SKM-1 treated with dmso at 0.1 percent for 144 hours (cell line): Measurements from ENCODE around the gene TMEM94.
"Not testable (repeated sequence)": the region's sequence is repeated elsewhere in the genome, so short reads cannot be mapped to it uniquely, and the experiment has no call there.

Experiments used
- DNase-seq: peaks from one replicate; lab custom pipeline; 2025; ENCODE audit not compliant: unreplicated experiment; lab: John Stamatoyannopoulos, UW

Gene TMEM94

DNA sequence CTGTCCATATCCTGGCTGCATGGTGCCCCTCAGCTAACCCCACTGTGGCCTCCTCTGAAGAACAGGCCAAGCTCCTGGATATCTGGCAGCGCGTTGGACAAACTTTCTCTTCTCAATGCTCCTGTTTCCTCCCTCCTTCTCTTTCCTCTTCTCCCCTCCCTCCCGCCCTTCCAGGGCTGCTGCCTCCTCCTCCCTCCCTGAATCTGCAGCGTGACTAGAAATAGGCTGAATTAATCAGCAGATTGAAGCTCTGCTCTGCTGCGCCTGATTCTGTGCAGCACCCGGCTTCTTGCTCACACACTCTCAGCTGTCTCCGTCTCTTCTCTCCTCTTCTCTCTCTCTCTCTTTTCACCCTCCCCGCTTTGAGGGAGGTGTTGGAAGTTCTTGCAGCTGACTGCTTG, 19.8 kb downstream of the TMEM94 start:
- DNase-seq = no peak

DNA sequence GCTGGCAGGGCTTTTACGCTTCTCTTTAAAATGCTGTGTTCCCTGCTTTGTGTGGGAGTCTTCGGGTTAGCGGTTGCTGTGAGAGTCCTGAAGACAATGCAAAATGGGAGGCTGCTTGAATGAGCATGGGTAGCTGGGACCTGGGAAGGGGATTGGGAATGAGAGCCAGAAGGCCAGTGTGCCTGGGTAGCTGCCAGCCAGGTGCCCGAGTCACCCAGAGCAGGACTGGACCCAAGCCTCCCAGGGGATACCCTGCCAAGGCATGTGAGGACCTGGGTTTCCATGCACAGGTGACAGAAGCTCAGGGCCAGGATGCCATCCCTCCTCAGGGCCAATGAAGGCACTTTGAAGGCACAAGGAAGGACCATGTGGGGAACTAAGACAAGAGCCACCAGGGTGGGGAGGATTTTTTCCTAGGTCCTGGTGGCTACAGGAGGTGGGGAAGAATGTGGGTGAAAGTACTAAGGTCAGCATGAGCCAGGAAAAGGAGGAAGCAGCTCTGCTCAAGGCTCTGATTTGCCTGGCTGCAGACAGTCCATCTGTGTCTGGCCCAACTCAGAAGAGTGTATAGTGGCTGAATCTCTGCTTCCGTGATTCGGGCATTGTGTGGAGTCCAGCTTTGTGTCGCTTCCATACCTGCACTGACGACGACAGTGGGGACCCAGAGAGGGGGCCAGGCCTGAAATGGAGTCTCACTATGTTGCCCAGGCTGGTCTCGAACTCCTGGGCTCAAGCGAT, 20.5 kb downstream of the TMEM94 start:
- no peak for DNase-seq

DNA sequence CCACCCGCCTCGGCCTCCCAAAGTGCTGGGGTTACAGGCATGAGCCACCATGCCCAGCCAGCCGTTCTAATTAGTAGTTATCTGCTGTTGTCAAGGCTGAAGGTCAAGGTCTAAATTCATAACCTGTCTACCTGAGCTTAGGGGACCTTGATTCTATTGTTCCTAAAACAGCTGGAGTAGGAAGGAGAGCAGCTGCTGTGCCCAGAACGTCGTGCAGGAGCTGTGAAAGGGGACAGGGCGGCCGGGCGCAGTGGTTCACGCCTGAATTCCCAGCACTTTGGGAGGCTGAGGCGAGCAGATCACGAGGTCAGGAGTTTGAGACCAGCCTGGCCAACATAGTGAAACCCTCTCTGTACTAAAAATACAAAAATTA, 21.0 kb downstream of the TMEM94 start:
- not testable (repeated sequence) for DNase-seq

DNA sequence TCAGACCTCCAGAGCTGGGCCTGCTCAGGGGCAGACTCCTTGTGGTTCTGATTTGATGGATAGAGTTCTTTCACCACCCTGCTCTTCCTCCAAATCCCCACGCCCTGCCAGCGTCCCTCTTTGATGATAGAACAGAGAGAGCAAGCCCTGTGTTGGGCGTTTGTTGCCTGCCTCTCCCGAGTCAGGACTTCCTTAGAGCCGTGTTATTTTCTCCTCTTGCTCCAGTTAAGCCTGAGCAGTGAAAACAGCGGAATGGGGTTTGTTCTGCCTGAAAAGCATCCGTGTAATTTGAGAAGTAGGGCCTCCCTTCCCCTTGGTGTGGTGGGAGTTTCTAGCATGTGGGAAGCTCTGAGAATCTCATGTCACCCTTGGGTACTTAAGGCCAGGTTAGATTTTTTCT, 22.1 kb downstream of the TMEM94 start:
- DNase-seq = no peak

DNA sequence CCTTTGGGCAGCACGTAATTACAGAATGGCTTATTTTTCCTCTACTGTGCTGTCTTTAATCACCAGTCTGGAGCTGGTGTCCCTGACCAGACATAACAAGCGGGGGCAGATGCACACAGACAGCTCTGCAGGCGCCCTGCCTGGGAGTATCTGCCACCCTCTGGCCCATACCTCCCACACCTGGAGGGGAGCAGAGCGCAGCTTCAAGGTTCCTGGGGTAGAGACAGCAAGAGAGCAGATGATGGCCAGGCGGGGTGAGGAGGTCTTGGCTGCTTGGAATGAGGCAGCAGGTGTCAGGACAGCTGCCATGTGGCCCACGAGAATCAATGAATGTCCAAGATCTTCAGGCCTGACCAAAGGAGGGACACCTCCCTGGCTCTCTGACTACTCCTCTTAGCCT, 23.8 kb downstream of the TMEM94 start:
- no peak for DNase-seq

DNA sequence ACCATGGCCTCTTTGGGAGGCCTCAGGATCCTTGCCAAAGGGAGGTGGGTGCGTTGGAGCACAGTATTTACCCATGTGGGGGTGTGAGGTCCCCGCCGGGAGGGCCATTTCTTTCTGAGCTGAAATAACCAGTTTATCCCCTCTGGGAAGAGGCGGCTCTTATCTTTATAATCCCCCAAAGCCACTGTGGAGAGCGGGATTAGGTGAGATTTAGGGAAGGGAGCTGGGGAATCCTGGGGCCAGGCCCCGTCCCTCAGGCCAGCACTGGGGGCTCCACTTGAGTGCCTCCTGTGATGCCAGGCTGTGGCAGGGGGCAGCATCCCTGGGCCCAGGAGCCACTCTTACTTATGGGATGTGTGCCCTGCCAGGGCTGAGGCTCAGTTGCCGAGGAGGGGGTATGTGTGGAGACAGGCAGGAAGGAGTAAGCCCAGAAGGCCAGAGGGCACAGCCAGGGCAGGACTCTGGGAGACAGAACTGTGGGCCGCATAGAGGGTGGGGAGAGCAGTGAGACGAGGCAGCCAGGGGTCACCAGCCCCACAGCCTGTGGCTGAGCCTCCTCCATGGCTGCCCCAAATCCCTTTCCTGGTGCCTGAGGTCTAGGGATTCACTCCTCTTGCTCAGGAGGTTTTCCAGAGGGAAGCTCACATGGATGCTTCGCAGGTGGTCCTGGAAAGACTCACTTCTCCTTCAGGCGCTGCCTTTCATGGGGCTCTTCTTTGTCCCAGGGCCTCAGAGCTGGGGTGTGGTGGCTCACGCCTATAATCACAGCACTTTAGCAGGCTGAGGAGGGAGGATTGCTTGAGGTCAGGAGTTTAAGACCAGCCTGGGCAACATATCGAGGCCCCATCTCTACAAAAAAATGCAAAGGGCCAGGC, 25.0 kb downstream of the TMEM94 start:
- DNase-seq = no peak

DNA sequence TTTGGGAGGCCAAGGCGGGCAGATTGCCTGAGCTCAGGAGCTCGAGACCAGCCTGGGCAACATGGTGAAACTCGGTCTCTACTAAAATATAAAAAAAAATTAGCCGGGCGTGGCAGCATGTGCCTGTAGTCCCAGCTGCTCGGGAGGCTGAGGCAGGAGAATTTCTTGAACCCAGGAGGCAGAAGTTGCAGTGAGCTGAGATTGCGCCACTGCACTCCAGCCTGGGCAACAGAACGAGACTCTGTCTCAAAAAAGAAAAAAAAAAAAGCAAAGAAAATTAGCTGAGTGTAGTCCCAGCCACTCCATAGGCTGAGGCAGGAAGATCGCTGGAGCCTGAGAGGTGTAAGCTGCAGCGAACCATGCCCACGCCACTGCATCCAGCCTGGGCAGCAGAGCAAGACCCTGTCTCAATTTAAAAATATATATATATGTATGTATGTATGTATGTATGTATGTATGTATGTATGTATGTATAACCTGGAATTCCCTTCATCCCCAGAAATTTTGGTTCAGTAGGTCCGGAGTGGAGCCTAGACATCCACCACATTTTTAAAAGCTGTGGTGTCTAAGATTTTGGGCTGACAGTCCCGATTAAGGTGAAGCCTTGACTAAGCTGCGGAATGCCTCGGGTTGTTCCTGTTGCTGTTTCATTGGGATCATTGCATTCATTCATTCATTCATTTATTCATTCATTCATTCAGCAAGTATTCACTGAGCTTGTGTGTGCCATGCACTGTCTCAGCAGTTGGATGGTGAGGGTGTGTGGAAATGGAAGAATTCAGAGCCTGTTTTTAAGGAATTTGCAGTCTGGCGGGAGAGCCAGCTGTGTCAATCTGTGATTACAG, 25.9 kb downstream of the TMEM94 start:
- no peak for DNase-seq

DNA sequence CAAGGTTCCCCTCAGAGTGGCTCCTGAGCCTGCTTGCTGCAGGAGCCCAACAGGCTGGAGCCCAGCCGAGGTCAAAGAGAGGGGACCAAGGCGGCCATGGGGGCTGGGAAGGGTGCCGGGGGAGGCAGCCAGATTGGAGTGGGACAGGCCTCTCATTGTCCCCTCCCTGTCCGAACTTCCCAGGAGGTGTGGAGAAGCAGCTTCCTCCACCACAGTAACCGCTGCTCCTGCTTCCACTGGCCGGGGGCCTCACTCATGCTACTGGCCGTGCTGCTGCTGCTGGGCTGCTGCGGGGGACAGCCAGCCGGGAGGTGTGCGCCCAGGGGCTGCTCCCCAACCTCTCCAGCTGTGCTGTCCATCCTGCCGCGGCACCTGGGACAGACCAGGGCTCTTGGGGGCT, 29.3 kb downstream of the TMEM94 start:
- no peak for DNase-seq

DNA sequence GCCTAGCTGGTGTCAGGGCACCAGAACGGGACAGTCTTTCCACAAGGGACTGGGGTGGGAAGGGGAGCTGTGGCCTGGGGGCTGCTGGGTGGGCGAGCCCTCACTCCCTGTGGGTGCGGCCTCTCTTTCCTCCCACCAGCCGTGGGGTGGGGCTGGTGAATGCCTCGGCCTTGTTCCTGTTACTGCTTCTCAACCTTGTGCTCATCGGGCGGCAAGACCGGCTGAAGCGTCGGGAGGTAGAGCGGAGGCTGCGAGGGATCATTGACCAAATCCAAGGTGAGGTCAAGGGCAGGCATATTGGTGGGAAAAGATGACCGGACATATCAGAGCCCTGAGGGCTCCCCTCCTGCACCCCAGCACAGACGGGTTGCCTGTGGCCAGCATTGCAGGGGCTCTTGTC, 29.7 kb downstream of the TMEM94 start:
- no peak for DNase-seq

DNA sequence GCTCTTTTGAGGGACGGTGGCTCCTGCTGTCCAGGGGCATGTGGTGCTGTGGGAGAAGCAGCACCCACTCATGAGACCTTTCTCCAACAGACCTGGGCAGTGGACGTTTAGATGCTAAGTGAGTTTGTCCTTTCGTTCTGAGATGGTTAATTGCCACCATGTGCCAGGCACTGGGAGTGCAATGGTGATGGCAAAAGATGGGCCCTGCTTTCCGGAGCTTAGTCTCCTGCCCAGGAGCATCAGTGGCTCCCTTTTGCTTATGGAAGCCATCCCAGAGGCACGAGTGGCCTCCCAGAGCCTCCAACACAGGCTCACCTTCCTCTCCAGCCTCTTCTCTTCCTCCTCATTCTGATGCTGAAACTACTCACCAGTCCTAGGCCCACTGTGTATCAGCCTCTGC, 30.5 kb downstream of the TMEM94 start:
- DNase-seq = no peak

DNA sequence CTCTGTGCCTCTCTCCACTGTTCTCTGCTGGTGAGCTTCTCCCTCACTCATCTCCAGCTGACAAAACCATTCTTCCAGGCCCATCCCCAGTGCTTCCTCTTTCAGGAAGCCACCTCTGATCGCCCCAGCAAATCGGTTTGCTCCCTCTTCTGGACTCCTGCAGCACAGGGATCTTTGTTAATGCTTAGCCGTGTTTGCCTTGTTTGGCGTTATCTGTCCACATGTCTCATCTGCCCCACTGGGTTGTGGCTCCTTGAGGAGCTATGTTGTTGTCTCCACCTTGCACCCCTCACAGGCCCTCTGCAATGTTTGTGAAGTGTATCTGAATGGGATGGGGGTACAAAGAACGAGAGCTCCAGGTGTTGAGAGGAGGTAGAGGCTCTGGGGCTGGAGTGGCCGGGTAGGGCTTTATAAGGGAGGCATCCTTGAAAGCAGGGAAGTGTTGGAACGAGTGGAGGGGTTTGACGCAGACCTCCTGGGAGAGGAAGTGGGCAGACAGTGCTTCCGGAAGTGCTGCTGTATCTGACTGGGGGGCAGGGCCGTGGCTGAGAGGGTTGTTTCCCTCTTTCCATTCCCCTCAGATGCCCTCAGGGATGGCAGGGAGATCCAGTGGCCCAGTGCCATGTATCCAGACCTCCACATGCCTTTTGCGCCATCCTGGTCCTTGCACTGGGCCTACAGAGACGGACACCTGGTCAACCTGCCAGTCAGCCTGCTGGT, 31.1 kb downstream of the TMEM94 start:
- peak; percentile 80 for DNase-seq

DNA sequence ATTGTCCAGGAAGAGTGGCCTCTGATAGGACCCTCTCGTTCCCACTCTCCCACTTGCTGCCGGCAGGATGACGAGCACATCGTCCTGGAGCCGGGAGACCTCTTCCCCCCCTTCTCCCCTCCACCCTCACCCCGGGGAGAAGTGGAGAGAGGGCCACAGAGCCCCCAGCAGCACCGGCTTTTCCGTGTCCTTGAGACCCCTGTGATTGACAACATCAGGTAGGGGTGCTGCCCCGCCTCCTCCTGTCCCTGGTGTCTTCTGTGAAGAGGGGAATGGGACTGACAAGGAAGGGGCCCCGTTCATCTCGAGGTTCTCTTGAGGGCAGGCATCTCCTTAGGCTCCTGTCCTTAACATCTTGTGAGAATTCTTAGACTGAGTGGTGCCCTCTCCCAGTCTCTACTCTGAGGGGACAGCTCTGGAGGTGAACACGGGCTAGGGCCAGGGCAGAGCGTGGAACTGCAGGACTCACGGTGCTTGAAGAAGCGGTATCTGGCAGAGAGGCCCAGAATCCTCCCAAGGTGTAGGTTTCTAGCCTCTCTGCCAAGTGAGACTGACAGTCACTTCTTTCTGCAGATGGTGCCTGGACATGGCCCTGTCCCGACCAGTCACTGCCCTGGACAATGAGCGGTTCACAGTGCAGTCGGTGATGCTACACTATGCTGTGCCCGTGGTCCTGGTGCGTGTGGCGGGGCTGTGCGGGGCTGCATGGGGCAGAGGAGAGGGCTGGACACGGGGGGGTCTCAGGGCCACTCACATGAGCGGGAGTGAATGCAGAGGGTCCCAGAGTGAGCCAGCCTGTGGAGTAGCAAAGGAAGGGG, 32.5 kb downstream of the TMEM94 start:
- no peak for DNase-seq

DNA sequence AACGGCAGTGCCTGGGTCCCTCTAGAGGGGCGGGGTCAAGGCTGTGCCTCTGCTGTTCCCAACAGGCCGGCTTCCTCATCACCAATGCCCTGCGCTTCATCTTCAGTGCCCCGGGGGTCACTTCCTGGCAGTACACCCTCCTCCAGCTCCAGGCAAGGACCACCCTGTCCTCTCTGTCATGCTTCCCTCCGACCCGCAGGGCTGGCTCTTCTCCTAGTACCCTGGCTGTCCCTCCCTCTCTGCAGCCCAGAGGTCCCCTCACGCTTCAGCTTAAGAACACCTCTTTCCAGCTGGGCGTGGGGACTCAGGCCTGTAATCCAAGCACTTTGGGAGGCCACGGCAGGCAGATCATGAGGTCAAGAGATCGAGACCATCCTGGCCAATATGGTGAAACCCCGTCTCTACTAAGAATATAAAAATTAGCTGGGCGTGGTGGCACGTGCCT, 33.1 kb downstream of the TMEM94 start:
- no peak for DNase-seq

DNA sequence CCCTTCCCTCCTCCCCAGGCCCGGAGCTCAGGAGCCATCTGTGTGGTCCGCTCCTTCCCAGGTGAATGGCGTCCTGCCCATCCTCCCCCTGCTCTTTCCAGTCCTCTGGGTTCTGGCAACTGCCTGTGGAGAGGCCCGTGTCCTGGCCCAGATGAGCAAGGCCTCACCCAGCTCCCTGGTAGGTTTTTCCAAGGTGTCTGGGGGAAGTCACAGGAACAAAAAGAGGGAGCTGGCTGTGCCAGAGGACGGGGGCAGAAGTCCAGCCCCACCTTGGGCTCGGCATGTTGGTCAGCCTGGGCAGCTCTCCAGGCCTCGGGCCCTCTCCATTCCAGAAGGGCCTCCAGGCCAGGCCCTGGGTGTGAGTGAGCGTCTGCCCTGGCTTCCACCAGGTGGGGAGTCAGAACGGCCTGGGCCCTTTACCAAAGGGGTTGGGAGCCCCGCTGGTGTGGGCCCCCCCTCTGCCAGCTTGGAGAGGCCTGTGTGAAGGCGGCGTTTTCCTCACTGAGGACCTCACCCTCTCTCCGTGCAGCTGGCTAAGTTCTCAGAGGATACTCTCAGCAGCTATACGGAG, 33.8 kb downstream of the TMEM94 start:
- DNase-seq = no peak

DNA sequence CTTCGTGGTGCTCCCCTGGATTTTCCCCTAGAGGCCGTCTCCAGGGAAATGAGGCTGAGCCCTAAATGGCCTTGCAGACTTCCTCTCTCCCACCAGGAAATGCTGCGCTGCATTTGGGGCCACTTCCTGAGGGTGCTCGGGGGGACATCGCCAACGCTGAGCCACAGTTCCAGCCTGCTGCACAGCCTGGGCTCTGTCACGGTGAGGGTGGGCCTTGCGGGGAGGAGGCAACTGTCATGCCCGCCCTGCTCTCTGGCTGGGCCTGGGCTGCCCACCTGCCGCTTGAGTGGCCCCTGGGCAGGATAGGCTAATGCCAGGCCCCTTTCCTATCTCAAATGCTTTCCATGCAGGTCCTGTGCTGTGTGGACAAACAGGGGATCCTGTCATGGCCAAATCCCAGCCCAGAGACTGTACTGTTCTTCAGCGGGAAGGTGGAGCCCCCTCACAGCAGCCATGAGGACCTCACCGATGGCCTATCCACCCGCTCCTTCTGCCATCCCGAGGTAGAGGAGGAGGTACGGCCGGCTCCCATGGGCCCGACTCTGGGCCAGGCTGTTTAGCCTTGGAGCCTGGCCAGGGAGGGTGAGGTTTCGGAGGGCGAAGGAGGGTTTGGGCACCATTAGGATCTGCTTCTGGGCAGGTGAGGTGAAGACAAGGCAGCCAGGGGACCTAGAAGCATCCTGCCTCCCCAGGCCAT, 34.7 kb downstream of the TMEM94 start:
- DNase-seq = no peak

DNA sequence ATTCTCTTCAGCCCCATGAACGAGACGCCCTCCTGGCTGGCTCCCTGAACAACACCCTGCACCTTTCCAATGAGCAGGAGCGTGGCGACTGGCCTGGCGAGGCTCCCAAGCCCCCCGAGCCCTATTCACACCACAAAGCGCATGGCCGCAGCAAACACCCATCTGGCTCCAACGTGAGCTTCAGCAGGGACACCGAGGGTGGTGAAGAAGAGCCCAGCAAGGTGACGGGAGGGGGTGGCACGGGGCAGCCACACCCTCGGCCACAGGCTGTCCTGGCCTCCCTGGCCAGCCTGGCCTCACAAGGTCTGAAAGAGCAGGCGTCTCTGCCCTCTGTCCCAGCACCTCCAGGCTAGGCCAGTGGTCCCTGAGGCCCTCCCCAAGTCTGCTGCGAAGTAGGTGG, 35.2 kb downstream of the TMEM94 start:
- no peak for DNase-seq

DNA sequence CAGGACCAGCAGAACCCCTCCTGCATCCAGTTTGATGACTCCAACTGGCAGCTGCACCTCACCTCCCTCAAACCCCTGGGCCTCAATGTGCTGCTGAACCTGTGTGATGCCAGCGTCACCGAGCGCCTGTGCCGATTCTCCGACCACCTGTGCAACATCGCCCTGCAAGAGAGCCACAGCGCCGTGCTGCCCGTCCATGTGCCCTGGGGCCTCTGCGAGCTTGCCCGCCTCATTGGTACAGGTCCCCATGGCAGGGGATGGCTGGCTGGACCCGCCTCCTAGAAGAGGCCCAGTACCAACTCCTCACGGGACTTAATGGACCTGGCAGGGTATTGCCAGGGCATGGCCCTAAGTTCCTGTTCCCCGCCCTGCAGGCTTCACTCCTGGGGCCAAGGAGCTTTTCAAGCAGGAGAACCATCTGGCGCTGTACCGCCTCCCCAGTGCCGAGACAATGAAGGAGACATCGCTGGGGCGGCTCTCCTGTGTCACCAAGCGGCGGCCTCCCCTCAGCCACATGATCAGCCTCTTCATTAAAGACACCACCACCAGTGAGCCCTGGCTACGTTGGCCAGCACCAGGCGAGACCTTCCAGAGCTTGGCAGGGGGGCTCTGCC, 36.2 kb downstream of the TMEM94 start:
- DNase-seq = no peak

DNA sequence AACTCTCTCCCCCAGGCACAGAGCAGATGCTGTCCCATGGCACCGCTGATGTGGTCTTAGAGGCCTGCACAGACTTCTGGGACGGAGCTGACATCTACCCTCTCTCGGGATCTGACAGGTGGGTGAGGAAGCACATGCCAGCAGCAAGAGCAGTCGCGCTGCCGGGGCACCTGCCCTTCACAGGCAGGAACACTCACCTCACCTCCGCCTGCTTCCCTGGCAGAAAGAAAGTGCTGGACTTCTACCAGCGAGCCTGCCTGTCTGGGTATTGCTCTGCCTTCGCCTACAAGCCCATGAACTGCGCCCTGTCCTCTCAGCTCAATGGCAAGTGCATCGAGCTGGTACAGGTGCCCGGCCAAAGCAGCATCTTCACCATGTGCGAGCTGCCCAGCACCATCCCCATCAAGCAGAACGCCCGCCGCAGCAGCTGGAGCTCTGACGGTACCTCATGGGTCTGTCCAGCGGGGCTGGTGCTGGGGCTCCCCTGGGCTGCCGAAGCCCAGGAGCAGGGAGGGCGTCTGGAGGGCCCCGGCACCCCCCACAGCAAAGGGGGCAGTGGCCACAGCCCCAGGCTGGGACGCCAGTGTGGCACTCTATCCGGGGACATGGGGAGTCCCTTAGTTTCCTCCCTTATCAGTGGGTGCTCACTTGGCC, 37.2 kb downstream of the TMEM94 start:
- no peak for DNase-seq
